ENCODE results near the gene PTPRM. TPM values are rescaled to one million over a fixed set of nuclear protein-coding genes. Genes with fewer than 3 reads are reported as not detected.

The PTPRM gene
- total RNA-seq, 1 experiment from 2014 or later = not detected

DNA sequence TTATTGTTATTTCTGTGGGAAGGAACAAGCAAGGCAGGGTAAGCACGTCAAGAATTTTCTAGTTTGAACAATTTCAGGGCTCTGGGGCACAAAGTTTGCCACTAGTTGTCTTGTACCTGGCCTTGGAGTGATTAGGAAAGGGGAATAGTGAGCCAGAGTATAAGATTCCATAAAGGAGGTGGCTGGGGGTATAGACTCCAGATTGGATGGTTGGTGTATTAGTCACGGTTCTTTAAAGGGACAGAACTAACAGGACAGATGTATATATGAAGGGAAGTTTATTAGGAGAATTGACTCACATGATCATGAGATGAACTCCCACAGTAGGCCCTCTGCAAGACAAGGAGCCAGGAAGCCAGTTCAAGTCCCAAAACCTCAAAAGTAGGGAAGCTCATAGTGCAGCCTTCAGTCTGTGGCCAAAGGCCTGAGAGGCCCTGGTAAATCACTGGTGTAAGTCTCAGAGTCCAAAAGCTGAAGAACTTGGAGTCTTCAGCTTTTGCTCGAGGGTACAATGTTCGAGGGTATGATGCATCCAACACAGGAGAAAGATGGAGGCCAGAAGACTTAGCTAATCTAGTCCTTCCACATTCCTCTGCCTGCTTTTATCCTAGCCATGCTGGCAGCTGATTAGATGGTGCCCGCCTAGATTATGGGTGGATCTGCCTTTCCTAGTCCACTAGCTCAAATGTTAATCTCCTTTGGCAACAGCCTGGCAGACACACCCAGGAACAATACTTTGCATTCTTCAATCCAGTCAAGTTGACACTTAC is 31.5 kb upstream of the PTPRM start:
- ChIA-PET POLR2A (ENCODE audit: low non-redundant PET) (no interaction called here), CTCF (no interaction called here)
- Histone ChIP-seq H3K27me3 (replicated peaks; ENCODE audit: insufficient read depth, low read depth, low read length, poor library complexity) (no peaks in the 10 kb centered on the region), H3K9me3 (ENCODE audit: low read depth, low read length, poor library complexity, severe bottlenecking) (peaks cover 5% of the 10 kb centered on the region), H3K4me3 (ENCODE audit: low read depth, low read length, poor library complexity, severe bottlenecking) (no peak overlapping the region), H3K4me1 (ENCODE audit: insufficient read depth, low read length, poor library complexity, severe bottlenecking) (no peaks in the 10 kb centered on the region), H3K27ac (ENCODE audit: low read depth, low read length, poor library complexity, severe bottlenecking) (no peak overlapping the region), H3K36me3 (ENCODE audit: insufficient read depth, low read length, poor library complexity, severe bottlenecking) (no peaks in the 10 kb centered on the region)
- no peak for DNase-seq (ENCODE audit: low spot score)
- TF ChIP-seq EZH2 (IDR thresholded peaks at IDR 0.05; ENCODE audit: borderline replicate concordance, low read depth, low read length, poor library complexity, severe bottlenecking) = no peak
- TF ChIP-seq, protein P1, sequence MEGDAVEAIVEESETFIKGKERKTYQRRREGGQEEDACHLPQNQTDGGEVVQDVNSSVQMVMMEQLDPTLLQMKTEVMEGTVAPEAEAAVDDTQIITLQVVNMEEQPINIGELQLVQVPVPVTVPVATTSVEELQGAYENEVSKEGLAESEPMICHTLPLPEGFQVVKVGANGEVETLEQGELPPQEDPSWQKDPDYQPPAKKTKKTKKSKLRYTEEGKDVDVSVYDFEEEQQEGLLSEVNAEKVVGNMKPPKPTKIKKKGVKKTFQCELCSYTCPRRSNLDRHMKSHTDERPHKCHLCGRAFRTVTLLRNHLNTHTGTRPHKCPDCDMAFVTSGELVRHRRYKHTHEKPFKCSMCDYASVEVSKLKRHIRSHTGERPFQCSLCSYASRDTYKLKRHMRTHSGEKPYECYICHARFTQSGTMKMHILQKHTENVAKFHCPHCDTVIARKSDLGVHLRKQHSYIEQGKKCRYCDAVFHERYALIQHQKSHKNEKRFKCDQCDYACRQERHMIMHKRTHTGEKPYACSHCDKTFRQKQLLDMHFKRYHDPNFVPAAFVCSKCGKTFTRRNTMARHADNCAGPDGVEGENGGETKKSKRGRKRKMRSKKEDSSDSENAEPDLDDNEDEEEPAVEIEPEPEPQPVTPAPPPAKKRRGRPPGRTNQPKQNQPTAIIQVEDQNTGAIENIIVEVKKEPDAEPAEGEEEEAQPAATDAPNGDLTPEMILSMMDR (conservative IDR thresholded peaks at IDR 0.05; ENCODE audit: low read depth, low read length) = no peak
- intact Hi-C loops (cut with micrococcal nuclease; ENCODE audit: unreplicated experiment) = no loop called here
- BruUV-seq (replicated peaks) = no TSS peak

DNA sequence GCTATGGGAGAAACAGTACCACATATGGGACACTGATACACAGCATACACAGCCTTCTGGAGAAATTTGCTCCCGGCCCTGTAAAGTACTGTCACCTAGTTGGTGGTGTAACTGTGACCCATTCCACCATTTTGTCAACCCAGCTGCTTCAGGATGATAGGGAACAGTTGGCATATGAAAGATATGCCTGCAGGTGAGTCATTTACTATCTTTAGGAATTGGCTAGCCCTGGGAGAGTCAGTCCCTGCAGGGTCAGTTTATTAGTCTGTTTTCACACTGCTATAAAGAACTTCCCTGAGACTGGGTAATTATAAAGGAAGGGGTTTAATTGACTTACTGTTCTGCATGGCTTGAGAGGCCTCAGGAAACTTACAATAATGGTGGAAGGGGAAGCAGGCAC is 30.0 kb upstream of the PTPRM start:
- Histone ChIP-seq H3K36me3 (ENCODE audit: insufficient read depth, low read length, poor library complexity, severe bottlenecking) (no peaks in the 10 kb centered on the region), H3K9me3 (ENCODE audit: low read depth, low read length, poor library complexity, severe bottlenecking) (no peaks in the 10 kb centered on the region), H3K4me3 (ENCODE audit: low read depth, low read length, poor library complexity, severe bottlenecking) (no peak overlapping the region), H3K27me3 (replicated peaks; ENCODE audit: insufficient read depth, low read depth, low read length, poor library complexity) (no peaks in the 10 kb centered on the region), H3K27ac (ENCODE audit: low read depth, low read length, poor library complexity, severe bottlenecking) (no peak overlapping the region), H3K4me1 (ENCODE audit: insufficient read depth, low read length, poor library complexity, severe bottlenecking) (no peaks in the 10 kb centered on the region)
- no TSS peak for BruUV-seq (replicated peaks)
- CTCF ChIA-PET = no interaction called here
- no peak for TF ChIP-seq EZH2 (IDR thresholded peaks at IDR 0.05; ENCODE audit: borderline replicate concordance, low read depth, low read length, poor library complexity, severe bottlenecking)
- TF ChIP-seq, protein P1 (conservative IDR thresholded peaks at IDR 0.05; ENCODE audit: low read depth, low read length) = no peak
- intact Hi-C loops (cut with micrococcal nuclease; ENCODE audit: unreplicated experiment) = no loop called here
- no peak for DNase-seq (ENCODE audit: low spot score)
- POLR2A ChIA-PET (ENCODE audit: low non-redundant PET) = no interaction called here

DNA sequence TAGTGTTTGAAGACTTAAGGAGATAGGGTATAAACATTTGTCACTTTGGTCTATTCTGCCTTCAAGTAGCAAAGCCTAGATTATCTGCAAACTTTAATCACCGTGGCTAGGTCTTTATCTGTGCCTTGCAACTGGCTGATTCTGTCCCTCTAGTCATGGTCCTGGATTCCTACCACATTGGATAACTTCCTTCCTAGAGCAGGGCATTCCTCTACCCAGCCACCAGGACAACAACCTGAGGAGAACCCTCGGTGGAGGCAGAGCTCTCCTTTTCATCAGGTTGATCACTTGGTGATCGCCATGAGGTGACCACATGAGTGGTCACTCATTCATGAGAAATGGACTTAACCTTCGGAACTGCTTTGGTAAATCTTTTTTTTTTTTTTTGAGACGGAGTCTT is 25.3 kb upstream of the PTPRM start:
- Histone ChIP-seq H3K4me3 (ENCODE audit: low read depth, low read length, poor library complexity, severe bottlenecking) (no peak overlapping the region), H3K4me1 (ENCODE audit: insufficient read depth, low read length, poor library complexity, severe bottlenecking) (no peaks in the 10 kb centered on the region), H3K27me3 (replicated peaks; ENCODE audit: insufficient read depth, low read depth, low read length, poor library complexity) (no peaks in the 10 kb centered on the region), H3K9me3 (ENCODE audit: low read depth, low read length, poor library complexity, severe bottlenecking) (peaks cover 6% of the 10 kb centered on the region), H3K36me3 (ENCODE audit: insufficient read depth, low read length, poor library complexity, severe bottlenecking) (no peaks in the 10 kb centered on the region), H3K27ac (ENCODE audit: low read depth, low read length, poor library complexity, severe bottlenecking) (no peak overlapping the region)
- no TSS peak for BruUV-seq (replicated peaks)
- POLR2A ChIA-PET (ENCODE audit: low non-redundant PET) = no interaction called here
- intact Hi-C loops (cut with micrococcal nuclease; ENCODE audit: unreplicated experiment) = no loop called here
- CTCF ChIA-PET = no interaction called here
- DNase-seq (ENCODE audit: low spot score) = no peak
- TF ChIP-seq EZH2 (IDR thresholded peaks at IDR 0.05; ENCODE audit: borderline replicate concordance, low read depth, low read length, poor library complexity, severe bottlenecking) = no peak
- TF ChIP-seq, protein P1 (conservative IDR thresholded peaks at IDR 0.05; ENCODE audit: low read depth, low read length) = no peak
